Thyroid gland (tissue), 4 donors: ENCODE data around the gene IKZF1. TPM values are rescaled to one million over a fixed set of nuclear protein-coding genes. Genes with fewer than 3 reads are reported as not detected.

Experiments
- DNase-seq, 2 donors: peaks; one replicate each; pipeline ENCODE4 v3.0.0-alpha.2; 2019
- H3K27ac ChIP-seq, 3 donors: fragments of 200-600 bp; sonication (generic); 1 replicate in 2 of 3; 2 replicates in 1 of 3; pipeline ENCODE4 v1.5.1; 2016 to 2019; ENCODE audit warnings: mild to moderate bottlenecking in 1 of 3, moderate library complexity in 1 of 3
- H3K27me3 ChIP-seq: fragments of 200-600 bp; sonication (generic); one replicate; pipeline ENCODE4 v1.5.1; 2019
- H3K36me3 ChIP-seq, 2 donors: fragments of 200-600 bp; sonication (generic); one replicate each; pipeline ENCODE4 v1.5.1; 2016 to 2019
- H3K4me1 ChIP-seq, 2 donors: fragments of 200-600 bp; sonication (generic); one replicate each; pipeline ENCODE4 v1.5.1; 2017 to 2019
- H3K4me3 ChIP-seq, 3 donors: fragments of 200-600 bp; sonication (generic); replicated peaks in 1 of 3; 1 replicate in 2 of 3; 2 replicates in 1 of 3; pipeline ENCODE4 v1.5.1; 2016; ENCODE audit warnings: mild to moderate bottlenecking in 1 of 3
- H3K9me3 ChIP-seq: fragments of 200-600 bp; sonication (generic); one replicate; pipeline ENCODE4 v1.5.1; 2017
- CTCF ChIP-seq, 6 experiments: fragments of 200-600 bp in 3 of 6; fragments of 450-650 bp in 3 of 6; sonication (generic) in 3 of 6; IDR thresholded peaks; one replicate each; pipeline ENCODE4 v1.5.1; 2016 to 2019; ENCODE audit warnings: antibody characterized with exemption in 6 of 6, mild to moderate bottlenecking in 2 of 6, inconsistent platforms in 1 of 6, moderate library complexity in 1 of 6
- POLR2A ChIP-seq, 2 donors: fragments of 450-650 bp; IDR thresholded peaks; one replicate each; pipeline ENCODE4 v1.6.1; 2017; ENCODE audit warnings: antibody characterized with exemption in 2 of 2, mild to moderate bottlenecking in 2 of 2, moderate library complexity in 1 of 2
- WGBS, 2 donors: methylation state at CpG; one replicate each; pipeline ENCODE4 v1.1.5; 2017; 5-methylcytosine and 5-hydroxymethylcytosine counted together
- intact Hi-C: fragments of 100-400 bp; cut with DNase I; formaldehyde crosslinking; loops from one replicate; pipeline ENCODE4 v1.15.1; 2023
- total RNA-seq, 4 donors: library from RNA; depleted of rRNA; stranded (reverse); fragments of >200 nt; gene quantifications; one replicate each; pipeline ENCODE4 v1.2.3, GENCODE V29; 2016

Gene IKZF1
- total RNA-seq, 4 donors from 2014 or later = 8.9 to 10.5 (median 9.6) TPM

GRCh38 chr7:50300336-50300735 is 4.2 kb upstream of the IKZF1 start:
- no peak overlapping the region for H3K4me3 ChIP-seq
- 54 to 62% methylated on average over 4 of the region's 4 CpGs for WGBS, 2 donors

DNA sequence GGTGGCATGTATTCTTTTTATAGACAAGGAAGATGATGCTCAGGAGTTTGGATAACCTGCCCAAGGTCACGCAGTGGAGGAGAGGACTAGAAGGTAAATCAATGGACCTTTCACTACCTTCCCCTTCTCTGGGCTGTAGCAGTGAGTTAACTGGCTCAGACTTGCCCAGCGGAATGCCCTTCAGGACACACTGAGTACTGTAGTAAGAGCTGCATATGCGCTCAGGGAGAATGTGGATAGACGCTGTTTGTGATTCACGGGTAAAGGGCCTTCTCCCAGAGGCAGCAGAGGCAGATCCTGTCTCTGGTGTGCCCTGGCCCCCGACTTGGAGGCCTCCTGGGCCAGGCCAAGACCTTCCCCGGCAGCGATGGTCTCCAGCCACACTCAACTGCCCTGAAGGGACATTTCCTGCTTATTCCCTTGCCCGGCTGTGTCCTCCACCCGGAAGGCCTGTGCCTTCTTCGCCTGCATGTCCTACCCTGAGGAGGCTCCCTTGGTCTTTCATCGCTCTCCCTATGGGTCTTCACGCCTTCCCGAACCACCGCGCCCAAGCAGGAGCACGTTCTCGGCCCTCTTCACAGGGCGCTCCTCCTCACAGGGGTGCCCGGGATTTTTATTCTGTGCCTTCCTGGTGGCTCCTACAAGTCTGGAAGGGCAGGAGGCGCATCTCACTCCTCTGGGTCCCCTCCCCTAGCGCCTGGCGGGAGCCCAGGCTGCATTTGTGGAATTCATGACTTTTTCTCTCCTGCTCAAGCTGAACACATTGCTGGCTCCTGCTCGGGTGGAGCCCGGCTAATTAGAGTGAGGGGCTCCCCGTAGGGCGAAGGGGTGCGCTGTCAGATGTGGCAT is 1.8 kb upstream of the IKZF1 start:
- WGBS, 2 donors = 81 to 90% methylated on average over 19 to 27 of the region's 28 CpGs
- TF ChIP-seq POLR2A (IDR thresholded peaks at IDR 0.05) (no peak), CTCF (IDR thresholded peaks at IDR 0.05) (no peak)
- Histone ChIP-seq H3K27me3 (no peaks in the 10 kb centered on the region), H3K4me1 (peaks cover 0 to 4% of the 10 kb centered on the region in 2 donors), H3K36me3 (no peaks in the 10 kb centered on the region), H3K9me3 (no peaks in the 10 kb centered on the region), H3K4me3 (no peak overlapping the region), H3K27ac (no peak overlapping the region)
- DNase-seq = no peak
- intact Hi-C loops = no loop called here

More at GRCh38 chr7:50300336-50300735, 4.2 kb upstream of the IKZF1 start:
- intact Hi-C loops = no loop called here
- no peaks in the 10 kb centered on the region for H3K9me3 ChIP-seq
- TF ChIP-seq POLR2A (IDR thresholded peaks at IDR 0.05) (no peak), CTCF (IDR thresholded peaks at IDR 0.05) (no peak)
- DNase-seq = no peak
- H3K27ac ChIP-seq = no peak overlapping the region
- peaks cover 0 to 4% of the 10 kb centered on the region in 2 donors for H3K4me1 ChIP-seq
- H3K36me3 ChIP-seq = no peaks in the 10 kb centered on the region
- no peaks in the 10 kb centered on the region for H3K27me3 ChIP-seq

DNA sequence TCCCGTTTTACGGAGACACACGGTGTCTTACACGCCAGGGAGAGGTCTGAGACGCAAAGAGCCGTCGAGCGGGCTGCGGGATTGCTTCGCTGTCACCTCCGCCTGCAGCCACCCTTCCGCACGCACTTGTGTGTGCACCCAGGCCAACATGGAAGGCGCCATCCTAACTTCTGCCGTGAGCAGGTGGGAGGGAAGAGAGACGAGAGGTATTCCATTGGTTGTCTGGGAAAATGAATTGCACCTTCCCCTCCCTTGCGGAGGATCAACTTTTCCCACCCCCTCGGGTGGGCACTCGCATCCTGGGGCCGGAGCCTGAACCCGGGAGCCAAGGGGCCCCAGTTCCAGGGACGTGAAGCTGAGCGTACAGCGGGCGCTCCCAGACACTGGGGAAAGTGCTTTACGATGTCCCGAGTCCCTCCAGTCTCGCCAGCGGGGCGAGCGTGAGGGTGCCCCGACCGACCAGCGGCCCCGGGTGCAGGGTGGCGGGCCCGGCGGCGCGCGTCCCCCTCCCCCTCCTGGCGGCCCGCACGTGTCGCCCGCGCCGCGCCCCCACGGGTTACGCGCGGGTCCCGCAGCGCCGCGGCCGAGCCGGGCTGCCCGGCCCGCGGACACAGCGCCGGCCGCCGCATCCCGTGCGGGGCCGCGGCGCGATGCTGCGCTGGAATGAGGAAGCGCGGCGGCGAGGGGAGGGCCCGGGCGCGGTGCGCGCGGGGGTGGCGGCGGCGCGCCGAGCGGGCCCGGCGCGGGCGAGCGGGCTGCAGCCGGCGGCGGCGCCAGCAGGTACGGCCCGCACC is 984 bp upstream of the IKZF1 start:
- H3K4me1 ChIP-seq = peaks cover 0 to 4% of the 10 kb centered on the region in 2 donors
- H3K4me3 ChIP-seq = no peak overlapping the region
- intact Hi-C loops = no loop called here
- no peaks in the 10 kb centered on the region for H3K36me3 ChIP-seq
- WGBS, 2 donors = 12 to 16% methylated on average over 15 to 32 of the region's 100 CpGs
- no peaks in the 10 kb centered on the region for H3K27me3 ChIP-seq
- no peak for TF ChIP-seq POLR2A (IDR thresholded peaks at IDR 0.05)
- TF ChIP-seq CTCF (IDR thresholded peaks at IDR 0.05) = no peak
- H3K27ac ChIP-seq = no peak overlapping the region
- H3K9me3 ChIP-seq = no peaks in the 10 kb centered on the region
- DNase-seq = no peak

DNA sequence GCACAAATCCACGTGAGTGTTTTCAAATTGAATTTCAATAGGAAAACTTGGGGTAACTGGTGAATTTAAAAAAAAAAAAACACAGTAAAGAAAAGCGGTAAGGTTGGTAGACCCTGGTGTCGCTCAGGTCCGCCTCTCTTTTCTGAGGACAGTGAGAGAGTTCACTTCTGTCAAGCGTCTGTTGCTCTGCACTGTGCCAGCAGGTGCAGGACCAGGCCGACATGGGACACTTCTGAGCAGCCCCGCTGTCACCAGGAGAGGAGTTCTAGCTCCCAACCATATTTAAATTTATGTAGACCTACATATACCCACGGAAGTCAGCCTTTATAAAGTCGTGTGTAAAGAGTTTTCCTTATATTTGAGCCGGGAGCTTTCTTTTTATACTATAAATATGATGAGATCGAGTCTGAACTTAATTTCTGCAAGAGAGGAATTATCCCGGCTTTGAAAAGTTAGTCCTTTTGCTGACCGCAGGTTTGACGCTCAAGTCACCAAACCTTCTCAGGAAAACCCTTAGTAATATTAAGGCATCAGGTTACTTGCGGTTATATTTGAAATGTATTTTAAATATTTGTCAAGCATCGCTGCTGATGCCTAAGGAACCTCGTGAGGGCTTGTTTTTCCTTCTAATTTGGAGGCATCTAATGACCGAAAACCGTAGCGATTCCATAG is 531 bp downstream of the IKZF1 start:
- intact Hi-C loops = no loop called here
- no peak overlapping the region for H3K4me3 ChIP-seq
- H3K36me3 ChIP-seq = no peaks in the 10 kb centered on the region
- TF ChIP-seq POLR2A (IDR thresholded peaks at IDR 0.05) (no peak), CTCF (IDR thresholded peaks at IDR 0.05) (no peak)
- no peaks in the 10 kb centered on the region for H3K9me3 ChIP-seq
- peak overlapping the region in 1 of 3 donors; percentile 1 for H3K27ac ChIP-seq
- no peaks in the 10 kb centered on the region for H3K27me3 ChIP-seq
- DNase-seq = no peak
- 11 to 12% methylated on average over 20 of the region's 20 CpGs for WGBS, 2 donors
- H3K4me1 ChIP-seq = peaks cover 0 to 4% of the 10 kb centered on the region in 2 donors
